Activated T-helper 1 cell treated with anti-CD3 and anti-CD28 coated beads, Interleukin-2, amount 50 U/mL, for 16 hours (primary cell): ENCODE measurements around the gene TXNDC11.

Experiments
- DNase-seq, 2 donors: peaks; one replicate each; pipeline ENCODE4 v3.0.0-alpha.2; 2020; ENCODE audit warnings: low read depth in 1 of 2, low spot score in 1 of 2

Gene TXNDC11

DNA sequence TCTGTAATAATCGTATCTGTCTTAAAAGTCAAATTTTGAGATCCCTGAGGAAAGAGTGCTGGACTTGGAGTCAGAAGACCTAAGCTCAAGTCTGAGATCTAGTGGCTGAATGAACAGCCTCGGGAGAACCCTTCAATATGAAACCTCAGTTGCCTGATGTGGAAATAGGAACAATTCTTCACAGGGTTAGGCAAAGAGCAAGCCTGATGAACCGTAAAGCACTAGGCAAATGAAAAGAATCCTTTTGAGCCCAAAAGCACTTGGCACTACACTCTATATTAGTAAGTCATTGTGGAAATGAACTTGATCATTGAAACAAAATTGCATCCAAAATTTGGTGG lies 20.2 kb downstream of the TXNDC11 start:
- DNase-seq: no peak

- DNase-seq: no peak
Observed at GRCh38 chr16:11721781-11722467, 20.7 kb downstream of the TXNDC11 start.

DNA sequence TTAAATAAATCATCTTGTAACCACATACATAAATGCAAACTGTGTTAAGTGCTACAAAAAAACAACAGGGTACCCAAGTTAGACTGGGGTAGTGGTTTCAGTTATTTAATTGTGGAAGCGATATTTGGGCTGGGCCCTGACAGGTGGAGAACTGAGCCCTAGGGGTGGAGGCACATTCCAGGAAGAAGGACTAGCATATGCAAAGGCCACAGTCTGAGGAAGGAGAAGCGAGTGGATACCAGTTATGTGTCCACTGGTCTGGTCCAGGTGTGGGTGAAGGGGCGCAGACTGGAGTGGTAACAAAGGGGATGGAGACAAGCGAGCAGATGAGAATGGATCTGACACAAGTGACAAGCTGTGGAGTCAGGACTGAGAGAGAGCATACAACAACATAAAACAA lies 22.9 kb downstream of the TXNDC11 start:
- no peak for DNase-seq

DNA sequence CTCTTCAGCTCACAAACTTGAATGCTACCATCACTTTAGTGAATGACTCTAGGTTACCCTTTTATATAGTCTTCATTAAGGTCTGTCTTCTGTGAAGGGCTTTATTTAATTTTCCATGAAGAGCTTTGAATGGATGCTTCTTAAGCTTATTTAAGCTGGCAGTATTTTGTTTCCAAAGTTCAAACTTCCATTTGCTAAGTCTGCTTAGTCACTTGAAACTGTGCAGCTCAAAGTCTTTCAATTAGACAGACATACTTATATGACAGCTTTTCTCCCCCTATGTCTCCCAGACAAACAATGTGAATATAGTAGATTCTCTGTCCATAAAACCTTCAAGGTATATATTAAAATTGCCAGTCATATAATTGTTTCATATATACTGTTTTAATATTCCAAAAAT lies 23.5 kb downstream of the TXNDC11 start:
- DNase-seq: no peak

GRCh38 chr16:11717811-11718210 lies 24.8 kb downstream of the TXNDC11 start:
- DNase-seq: no peak

- no peak for DNase-seq
Observed at GRCh38 chr16:11716336-11716735, 26.3 kb downstream of the TXNDC11 start.

DNA sequence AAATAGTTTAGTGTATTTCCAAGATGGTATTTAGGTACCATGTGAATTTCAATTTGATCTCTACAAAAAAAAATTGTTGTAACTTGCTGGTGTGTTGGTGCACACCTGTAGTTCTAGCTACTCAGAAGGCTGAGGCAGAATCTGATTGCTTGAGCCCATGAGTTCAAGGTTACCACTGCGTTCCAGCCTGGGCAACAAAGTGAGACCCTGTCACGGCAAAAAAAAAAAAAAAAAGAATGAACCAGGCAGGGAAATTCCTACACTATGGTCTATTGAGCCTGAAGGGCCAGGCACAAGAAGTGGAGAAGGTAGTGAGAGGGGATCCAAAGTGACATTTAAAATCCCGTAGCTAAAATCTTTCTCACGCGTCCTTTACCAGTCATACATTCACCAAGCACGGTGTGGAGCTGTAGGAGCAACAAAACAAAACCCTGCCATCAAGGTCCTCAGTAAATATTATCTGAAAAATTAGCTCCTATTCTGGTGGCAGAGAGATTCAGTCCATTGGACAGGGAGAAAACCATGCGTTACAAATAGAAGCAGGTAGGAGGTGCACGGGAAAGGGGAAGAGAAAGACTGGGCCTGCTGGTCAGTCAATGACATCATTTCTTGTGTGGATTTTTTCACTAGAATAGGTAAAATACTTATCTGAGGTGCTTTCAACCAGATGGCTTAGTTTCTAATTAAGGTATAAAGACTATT lies 27.3 kb downstream of the TXNDC11 start:
- no peak for DNase-seq

DNA sequence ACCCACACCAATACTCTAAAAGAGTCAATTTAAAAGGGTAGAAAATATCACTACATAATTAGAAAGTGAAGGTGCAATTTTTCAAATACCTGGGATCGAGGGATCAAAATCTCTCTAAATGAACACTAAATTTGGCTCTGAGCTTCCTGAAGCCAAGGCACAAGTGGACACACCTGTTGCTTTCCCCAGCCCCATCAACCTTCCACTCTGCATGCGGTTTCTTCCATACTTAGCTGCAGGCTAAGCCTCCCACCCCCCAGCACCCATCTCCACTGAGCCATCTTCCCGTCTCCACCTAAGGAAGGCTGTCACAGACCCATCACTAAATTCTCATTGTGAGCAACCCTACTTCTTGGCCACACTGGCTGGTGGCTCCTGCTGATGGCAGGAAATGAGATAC lies 30.5 kb downstream of the TXNDC11 start:
- no peak for DNase-seq

DNA sequence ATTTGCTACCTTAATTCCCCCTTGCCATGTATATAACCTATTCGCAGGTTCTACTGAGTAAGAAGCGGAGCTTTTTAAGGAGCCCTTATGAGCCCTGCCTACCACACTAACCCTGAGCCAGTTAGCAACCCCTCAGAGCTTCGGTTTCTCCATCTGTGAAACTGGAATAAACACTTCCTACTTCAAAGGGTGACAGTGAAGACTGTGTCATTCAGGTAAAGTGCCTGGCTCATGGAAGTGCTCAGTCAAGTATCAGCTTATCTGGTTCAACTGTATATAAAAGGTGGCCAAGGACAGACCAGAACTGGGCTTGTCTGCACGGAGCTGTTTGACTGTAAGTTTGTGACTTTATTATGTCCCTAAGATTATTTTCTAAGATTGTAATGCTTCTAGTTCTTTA lies 31.0 kb downstream of the TXNDC11 start:
- DNase-seq: no peak

DNA sequence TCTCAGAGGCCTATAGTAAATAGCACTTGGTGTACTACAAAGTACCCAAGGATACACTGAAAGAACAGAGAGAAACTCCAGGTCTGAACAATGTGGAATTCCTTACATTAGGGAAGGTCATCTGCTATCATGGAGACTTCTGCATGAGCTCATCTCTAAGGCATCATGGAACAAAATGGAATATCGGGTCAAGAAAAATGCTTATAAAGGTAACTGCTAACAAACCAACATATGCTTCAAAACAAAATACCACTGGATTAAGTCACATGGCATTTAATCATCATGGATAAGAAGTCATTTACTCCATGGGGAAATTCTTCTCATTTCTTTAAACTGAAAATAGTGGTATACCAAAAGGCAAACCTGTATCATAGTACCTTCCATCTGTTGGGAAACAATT lies 34.2 kb downstream of the TXNDC11 start:
- DNase-seq: no peak

DNA sequence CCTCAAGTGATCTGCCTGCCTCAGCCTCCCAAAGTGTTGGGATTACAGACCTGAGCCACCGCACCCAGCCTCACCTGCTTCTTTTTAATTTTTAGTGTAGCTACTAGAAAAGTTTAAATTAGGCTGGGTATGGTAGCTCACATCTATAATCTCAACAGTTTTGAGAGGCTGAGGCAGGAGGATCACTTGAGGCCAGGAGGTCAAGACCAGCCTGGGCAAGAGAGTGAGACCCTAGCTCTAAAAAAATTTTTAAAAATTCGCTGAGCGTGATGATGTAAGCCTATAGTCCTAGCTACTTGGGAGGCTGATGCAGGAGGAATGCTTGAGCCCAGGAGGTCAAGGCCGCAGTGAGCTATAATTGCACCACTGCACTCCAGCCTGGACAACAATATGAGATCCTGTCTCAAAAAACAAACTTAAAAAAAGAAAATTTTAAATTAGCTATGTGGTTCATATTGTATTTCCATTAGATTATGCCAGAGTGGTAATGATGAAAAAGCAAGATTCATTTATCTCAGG lies 34.9 kb downstream of the TXNDC11 start:
- DNase-seq: no peak

- no peak for DNase-seq
Observed at GRCh38 chr16:11706180-11706742, 36.4 kb downstream of the TXNDC11 start.

GRCh38 chr16:11705311-11706025 lies 37.2 kb downstream of the TXNDC11 start:
- DNase-seq: no peak

DNA sequence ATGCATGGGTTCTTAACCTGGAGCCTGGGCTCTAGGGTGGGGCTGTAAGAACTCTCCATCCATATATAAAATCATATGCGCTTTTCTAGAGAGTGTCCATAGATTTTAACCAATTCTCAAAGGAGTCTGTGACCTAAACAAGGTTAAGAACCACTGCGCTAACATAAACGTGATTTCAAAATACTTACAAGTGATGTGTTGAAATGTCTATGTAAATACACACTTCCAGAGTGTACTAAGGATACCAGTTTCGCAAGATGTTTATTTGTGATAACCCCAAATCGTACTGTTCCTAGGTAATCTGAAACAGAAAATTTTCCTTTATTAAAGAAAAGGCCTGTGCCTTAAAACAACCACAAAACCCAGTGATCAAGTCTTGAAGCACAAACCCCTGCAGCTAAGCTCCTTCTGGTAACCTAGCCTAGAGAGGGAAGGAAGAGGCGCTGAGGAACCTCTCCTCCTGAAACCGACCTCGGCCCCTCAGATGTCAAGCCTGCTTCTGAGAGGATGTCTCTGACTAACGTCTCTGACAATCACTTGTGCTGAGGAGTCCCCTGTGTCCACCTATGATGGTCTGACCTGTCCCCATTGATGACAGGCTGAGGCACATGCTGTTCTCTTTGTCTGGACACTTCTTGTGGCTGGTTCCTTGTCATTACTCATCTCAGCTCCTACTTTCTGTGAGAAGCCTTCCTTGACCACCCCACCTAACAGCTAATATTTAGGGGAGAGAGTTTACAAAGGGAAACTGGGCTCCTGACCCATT lies 42.2 kb downstream of the TXNDC11 start:
- DNase-seq: no peak

DNA sequence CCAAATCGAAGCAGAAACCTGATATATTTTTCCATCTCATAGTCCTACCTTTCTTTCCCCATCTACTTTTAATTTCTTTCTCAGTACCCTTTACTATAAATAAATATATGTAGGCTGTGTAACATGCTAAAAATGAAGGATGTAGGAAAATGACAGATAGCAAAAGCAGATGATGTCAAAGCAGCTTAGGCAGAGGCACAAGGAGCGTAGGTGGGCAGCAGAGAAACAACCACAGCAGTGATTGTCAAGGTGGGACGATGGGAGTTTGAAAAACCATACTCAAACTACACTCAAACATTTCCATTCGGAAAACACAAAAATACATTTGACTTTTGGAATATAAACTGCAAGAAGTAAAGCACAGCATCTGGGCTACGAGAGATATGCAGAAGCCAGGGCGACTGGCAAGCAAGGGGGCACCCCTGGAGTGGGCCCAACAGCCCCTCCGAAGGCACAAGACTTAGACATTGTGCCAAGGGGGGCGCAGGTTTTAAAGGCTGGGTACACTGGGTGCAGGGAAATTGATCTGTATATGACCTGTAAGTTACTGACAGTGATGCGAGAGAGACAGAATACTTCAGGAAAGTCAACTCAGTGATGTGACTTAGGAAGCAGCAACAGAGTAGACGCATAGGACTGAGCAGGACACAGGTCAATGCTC lies 43.3 kb downstream of the TXNDC11 start:
- DNase-seq: no peak

- no peak for DNase-seq
Observed at GRCh38 chr16:11698271-11698689, 44.4 kb downstream of the TXNDC11 start.

DNA sequence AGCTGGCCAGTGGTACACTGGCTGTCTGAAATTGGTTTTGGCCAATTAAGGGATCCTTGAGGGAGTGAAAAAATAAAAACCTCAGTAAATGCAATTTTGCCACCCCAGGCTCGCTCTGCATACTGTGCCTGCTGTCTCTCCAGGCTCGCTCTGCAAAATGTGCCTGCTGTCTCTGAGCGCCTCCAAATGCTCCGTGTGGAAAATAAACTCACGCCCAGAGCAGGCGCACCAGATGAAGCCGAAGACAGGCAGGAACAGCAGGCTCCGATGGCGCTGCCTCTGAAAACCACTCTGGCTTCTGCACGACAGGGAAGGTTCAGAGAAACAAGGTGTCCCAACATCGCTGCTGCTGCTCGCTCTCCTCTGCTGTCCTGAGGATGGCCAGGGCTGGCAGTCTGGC lies 45.3 kb downstream of the TXNDC11 start:
- DNase-seq: no peak

DNA sequence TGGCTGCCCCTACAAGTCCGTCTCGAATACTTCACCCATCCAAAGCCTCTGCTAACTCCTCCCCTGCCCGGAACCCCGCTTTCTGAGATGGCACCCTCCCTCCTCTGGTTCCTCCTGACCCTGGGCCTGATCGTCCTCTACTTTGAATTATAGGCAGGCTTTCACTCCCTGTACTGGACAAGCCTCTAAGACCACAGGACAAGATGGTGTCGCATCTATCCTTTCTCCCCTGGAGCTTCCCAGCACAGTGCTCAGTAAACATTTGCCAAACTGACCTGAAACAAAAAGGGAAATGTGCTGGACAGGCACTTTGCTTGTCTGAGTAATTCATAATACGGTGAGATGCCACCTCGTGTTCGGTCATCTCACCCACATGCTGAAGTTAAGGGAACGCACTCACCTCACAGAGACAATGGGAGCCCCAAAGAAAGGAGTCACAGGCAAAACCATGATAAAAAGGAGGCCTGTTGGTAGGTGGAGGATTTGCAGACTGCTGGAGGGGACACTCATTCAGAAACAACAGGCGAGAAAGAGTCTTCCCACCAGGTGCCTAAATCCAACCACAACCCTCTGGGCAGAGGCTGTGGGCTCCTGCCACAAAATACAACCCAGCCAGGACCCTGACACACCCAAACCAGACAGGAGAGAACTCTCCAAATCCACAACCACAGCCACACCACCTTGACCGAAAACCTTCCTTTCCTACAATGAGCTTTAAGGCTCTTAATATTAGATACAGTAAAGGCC lies 46.2 kb downstream of the TXNDC11 start:
- DNase-seq: no peak

DNA sequence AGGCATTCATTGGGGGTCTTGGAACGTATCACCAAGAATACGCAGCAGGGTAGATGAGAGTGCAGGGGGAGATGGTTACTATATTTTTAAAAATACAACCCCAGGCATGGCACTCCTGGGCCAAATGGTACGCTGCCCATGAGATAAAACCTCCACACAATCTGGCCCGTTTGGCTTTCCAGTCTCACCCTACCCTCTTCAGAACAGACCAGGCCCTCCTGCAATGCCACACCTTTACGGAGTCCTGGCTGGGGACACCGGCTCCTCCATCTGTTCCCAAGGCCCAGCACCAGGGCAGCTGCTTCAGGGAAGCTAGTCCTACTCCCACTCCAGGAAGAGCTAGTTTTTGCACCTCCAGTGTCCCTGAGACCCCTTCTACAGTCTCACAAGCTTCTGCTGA lies 50.0 kb downstream of the TXNDC11 start:
- no peak for DNase-seq

DNA sequence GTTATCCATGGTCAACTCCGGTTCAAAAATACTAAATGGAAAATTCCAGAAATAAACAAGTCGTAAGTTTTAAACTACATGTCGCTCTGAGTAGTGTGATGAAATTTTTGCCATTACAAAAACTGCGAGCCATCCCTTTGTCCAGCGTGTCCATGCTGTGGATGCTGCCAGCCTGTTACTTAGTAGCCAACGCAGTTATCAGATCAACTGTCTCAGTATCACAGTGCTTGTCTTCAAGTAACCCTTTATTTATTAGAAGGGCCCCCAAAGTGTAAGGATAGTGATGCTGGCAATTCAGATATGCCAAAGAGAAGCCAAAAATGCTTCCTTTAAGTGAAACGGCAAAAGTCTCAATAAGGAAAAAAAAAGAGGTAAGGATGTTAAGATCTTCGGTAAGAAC lies 50.5 kb downstream of the TXNDC11 start:
- DNase-seq: no peak
